AG08395 (cell line): Measurements from ENCODE around the gene MMD.
"Not testable (repeated sequence)": the region's sequence is repeated elsewhere in the genome, so short reads cannot be mapped to it uniquely, and the experiment has no call there.

ENCODE experiments used
- DNase-seq: peaks from one replicate; pipeline ENCODE4 v3.0.0; 2012; ENCODE audit warnings: mixed read lengths, low spot score

The MMD gene, protein sequence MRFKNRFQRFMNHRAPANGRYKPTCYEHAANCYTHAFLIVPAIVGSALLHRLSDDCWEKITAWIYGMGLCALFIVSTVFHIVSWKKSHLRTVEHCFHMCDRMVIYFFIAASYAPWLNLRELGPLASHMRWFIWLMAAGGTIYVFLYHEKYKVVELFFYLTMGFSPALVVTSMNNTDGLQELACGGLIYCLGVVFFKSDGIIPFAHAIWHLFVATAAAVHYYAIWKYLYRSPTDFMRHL

DNA sequence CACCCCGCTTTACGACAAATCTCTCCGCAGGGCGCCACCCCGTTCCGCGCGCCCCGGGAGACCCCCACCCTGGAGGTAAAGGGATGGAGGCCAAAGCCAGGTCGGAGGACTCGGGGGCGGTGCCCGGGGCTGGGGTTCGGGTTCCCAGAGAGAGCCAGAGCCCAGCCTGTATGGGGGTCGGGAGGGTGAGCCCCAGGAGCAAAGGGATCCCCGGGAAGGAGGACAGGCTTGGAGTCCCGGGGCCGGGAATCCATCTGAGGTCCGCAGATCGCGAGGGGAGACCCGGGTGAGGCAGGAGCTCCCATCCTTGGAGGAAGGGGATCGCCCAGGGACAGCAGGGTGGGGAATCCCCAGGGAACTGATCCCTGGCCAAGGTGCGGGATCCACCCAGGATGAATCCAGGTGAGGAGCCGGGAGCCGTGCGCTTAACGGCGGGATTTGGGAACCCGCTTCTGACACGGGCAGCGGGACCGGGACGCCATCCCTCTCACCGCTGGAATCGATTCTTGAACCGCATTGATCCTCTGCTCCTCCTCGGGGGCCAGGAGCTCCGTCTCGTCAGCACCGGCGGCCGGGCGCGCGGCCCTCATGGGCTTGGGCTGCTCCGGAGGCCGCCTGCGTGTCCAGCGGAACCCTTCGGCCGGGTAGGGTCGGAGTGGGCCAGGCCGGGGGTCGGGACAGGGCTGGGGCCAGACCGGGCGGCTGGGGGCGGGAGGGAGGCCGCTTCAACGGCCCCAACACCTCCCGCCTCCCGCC is at the start of gene MMD:
MMD (minus strand) TSS at position 657 of the 756 bp plus-strand sequence; CDS start at position 517, 140 bp downstream.
- DNase-seq: peak; percentile 10

DNA sequence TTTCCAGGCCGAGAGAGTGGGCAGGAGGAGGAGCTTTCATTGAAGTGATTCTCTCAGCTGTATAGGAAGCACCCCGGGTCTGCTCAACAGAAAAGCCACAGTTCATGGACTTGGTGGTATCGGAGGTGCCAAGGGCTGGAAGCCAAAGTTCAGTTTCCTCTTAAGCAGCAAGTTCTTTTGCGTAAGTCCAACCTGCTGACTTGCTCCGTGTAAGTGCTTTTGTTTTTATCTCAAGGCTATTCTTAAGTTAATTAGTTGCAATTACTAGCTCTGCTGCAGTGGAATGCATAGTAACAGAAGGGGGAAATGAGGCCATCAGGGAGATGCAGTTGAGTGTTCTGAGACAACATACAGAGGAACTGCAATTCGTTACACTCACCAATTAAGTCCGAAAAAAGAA is 45.0 kb upstream of the MMD start:
- no peak for DNase-seq

DNA sequence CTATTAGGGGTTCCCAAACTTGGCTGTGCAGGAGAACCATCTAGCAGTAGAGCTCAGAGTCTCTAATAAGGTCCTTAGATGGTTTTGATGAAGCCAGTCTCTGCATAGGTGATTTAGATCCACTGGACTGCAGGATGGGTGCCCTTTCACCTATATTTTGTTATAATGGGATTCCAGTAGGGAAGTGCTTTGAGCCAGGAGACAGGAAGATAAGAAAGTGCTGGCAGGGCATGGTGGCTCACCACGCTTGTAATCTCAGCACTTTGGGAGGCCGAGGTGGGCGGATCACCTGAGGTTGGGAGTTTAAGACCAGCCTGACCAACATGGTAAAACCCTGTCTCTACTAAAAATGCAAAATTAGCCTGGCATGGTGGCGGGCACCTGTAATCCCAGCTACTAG is 44.1 kb upstream of the MMD start:
- DNase-seq: not testable (repeated sequence)

DNA sequence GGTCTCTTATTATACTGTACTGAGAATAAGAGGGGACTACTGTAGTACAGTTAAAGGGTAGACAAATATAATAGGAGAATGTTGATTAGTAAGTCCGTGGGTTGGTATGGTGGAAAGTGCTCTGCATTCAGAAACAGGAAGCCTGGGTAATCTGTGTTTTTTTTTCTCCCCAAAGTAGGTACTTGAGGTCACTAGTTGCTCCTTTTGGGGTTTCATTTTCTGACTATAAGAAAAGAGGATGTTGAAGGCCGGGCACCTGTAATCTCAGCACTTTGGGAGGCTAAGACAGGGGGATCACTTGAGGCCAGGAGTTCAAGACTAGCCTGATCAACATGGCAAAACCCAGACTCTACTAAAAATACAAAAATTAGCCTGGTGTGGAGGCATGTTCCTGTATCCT is 42.0 kb upstream of the MMD start:
- DNase-seq: no peak

DNA sequence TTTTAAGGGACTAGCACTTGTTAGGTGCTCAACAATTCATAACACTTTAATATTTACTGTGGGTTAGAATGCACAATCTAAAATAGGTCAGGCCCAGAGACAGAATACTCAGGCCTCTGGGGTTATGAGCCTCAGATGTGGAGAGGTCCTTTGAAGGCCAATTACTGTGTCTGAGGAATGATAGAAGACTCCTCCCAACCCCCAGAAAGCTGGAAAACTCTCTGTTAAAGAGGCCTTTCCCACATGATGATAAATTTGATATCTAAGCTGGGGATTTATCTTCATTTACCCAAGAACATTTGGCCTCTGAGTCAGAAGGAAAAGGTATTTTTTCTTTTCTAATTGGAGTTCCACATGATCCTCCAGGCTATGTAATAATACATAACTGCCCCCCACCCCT is 41.1 kb upstream of the MMD start:
- no peak for DNase-seq

DNA sequence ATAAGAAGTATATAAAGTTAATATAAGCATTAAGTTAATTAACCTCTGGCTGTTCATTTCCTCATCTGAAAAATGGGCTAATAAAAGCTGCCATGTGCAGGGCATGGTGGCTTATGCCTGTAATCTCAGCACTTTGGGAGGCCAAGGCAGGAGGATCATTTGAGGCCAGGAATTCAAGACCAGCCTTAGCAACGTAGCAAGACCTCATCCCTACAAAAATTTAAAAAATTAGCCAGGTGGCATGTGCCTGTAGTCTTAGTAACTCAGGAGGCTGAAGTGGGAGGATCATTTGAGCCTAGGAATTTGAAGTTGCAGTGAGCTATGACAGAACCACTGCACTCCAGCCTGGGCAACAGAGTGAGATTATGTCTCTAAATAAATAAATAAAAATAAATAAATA is 40.6 kb upstream of the MMD start:
- no peak for DNase-seq

DNA sequence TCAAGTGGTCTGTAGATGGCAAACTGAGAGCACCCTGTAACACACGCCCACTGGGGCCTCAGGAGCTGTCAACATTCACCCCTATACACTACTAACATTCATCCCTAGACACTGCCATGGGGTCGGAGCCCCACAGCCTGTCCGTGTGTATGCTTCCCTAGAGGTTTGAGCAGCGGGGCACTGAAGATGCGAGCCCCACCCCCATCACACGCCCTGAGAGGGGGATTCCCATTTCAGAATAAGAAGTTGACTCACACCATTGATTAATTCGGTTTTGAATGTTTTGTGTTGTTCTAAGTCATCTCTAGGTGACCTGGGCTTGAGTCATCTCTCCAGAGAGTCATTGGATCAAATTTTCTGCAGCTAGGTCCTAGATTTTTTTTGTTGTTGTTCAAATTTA is 37.3 kb upstream of the MMD start:
- peak; percentile 54 for DNase-seq

DNA sequence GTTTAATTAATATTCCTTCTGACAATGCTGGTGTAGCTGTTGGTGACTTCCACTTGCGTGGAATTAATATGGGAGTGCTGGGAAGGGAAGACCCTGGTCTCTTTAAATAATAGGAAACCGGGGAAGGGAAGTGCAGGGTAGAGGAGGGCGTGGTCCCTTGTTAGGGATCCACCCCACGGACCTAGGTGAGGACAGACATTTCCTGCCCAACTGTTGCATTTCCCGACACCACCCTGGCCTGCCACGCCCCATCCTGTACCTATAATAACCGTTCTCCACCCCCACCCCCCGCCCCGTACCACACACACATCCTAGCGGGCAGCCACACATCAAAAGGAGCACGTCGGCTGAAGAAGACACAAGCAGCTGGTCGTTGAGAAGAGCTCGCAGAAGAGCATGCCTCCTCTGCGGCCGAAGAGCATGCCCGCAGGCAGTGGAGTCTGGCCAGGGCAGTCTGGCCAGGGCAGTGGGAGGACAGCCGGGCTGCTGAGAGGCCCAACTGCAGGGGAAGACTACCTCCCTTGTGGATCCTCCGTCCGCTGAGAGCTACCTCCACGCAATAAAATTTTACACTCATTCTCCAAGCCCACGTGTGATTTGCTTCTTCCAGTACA is 36.8 kb upstream of the MMD start:
- no peak for DNase-seq

DNA sequence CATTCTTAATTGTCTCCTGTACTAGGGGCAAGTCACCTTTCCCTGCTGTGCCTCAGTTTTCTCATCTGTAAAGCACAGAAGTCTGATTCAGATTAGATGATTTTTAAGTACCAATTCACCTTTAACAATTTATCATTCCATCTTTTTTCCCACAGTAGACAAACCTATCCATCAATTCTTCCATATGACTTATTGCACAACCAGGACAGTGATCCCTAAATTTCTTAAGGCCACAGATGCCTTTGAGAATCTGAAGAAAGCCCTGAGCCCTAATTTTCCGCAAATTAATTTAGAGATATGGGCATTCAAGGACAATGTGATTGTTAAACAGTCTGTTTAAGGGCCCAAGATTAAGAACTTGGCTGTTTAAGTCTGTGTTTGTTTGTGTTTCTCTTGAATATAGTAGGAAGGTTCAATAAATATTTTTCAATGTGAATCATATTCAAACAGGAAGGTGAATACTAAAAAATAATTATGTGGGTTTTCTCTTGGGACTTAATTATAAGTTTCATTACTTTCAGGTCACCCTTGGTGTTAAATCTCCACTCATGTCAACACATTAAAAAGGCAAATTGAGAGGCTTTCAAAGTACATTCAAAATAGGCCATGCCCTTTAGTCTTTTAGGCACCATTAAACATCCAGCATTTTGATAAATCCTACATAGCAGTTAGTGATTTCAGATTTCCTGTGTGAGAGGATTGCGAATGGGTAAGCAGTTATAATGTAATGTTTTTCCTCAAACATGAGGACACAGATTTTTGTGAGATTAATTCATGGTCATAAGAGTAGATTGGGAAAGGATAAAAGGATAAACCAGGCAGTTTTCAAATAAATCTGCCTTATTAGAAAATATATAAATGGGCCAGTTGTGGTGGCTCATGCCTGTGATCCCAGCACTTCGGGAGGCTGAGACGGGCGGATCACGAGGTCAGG is 34.9 kb upstream of the MMD start:
- DNase-seq: no peak

DNA sequence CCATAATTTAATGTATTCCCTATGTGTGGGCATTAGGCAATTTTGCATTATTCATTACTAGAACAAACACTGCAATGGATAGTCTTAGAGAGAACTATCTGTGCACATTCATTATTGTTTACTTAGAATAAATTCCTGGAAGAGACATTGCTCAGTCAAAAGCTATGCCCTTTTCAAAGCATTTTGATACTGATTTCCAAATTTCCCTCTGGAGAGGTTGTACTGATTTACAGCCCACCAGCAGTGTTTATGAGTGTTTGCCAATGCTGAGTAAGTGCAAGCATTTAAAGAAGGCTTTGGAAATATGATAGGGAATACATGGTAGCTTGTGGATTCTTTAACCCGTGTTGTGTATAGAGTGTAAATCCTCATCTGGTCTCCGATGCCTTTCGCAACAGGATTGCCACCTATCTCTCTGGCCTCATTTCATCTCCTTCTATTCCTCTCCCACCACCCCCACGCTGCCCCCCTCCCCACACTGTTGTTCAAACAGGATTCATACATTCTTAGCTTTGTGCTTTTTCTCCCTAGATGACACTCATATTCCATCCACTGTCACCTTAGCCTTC is 33.4 kb upstream of the MMD start:
- peak; percentile 52 for DNase-seq

DNA sequence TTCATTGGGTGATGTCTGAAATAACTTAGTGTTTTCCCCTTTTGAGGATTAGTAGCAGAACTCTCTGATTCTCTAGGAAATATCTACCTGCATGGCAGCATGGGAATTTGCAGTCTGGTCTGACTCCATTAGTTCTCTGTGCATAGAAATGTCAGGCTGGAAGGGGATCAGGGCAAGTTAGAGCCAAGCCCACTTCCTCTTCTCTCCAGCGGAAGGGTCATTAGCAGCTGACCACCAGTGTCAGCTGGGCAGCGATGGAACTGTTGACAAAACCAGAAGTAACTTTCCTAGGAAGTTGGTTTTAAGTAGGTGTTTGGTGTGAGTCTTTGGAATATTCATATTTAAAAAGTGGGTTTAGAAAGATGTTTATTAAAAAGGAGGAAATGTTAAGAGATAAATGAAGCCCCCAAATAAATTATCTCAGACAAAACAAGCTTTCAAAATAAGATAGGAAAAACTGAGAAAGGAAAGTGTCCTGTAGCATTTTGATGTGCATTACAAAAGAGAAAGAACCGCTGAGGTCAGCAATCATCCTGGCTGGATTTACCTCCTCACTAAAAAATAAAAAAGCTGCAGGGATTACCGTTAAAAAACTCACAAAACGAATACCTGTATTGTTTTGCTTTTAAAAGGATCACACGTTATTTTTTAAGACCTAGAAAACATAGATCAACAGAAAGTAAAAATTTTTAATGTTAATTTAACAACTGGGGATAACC is 32.4 kb upstream of the MMD start:
- no peak for DNase-seq

DNA sequence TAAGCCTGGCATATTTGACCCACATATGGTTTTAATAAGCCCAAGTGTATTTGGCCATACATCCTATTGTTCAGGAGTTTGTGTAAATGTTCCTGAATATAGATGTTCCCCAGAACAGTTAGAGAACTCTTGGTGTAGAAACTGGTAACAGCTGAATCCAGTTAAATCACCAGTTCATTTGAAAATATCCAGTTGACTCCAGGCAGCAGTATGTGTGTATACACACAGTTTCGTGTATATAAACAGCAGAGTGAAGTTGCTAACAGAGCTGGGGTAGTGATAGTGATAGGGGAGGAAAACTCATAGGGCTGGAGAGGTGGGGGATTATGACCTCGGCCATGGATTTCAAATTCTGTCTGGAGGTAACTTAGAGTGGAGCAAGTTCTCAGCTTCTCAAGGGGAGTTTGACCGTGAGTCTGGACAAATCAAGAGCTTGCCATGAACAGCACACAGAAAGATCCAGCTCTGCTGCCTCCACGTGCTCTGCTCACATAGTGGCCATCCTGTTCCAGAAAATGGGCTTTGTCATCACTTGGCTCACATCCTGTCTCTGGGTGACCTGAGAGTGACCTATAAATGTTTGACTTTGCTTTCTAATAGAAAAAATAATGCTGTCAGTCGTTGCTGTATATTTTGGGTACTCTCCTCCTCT is 30.6 kb upstream of the MMD start:
- DNase-seq: peak; percentile 67

DNA sequence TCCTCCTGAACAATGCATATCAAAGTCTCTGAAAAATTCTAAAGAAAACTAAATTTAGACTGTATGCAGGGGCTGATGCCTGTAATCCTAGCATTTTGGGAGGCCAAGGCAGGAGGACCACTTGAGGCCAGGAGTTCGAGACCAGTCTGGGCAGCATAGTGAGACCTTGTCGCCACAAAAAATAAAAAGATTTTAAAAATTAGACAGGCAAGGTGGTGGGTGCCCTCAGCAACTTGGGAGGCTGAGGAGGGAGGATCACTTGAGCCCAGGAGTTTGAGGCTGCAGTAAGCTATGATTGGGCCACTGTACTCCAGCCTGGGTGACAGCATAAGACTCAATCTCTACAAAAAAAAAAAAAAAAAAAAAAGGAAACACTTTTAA is 30.1 kb upstream of the MMD start:
- no peak for DNase-seq

DNA sequence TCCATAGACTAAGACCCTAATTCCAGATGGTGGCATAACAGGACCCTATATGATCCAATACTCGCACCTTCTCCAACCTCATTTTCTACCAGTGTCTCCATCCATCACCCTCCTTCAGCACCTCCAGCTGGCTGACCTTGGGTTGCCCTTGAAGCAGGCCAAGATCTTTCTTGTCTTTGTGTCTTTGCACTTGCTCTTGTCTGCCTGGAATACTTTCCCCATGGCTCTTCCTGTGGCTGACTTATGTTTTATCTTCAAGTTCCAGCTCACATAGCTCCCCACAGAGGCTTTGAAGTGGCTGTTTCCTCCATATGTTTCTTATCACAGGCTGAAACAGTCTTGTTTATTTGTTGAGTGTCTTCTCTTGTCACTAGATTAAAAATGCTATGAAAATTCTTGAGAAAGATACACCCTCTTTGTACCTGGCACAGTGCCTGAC is 29.6 kb upstream of the MMD start:
- peak; percentile 12 for DNase-seq

DNA sequence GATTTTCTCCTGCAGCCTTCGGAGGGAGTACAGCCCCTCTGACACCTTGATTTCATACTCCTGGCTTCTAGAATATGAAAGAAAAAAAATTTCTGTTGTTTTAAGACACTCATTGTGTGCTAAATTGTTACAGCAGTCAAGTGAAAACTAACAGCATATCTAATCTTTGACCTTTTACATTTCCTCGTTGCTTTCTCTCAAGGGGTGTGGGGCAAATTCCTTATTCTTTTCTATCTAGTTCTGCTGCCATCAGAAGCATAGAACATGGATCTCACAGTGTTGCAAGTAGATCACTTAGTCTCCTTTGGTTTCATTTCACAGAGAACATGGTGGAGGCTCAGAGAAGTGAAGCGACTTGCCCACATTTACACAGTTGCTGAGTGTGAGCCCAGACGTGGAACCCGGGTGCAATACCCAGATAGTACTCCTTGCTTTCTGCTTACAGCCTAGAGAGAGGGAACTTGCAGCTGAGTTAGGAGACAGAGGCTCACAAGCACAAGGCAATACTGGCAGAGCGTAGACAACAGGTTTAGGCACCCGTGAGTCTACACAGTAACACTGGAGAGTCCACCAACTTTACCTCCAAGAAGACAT is 28.7 kb upstream of the MMD start:
- DNase-seq: no peak

DNA sequence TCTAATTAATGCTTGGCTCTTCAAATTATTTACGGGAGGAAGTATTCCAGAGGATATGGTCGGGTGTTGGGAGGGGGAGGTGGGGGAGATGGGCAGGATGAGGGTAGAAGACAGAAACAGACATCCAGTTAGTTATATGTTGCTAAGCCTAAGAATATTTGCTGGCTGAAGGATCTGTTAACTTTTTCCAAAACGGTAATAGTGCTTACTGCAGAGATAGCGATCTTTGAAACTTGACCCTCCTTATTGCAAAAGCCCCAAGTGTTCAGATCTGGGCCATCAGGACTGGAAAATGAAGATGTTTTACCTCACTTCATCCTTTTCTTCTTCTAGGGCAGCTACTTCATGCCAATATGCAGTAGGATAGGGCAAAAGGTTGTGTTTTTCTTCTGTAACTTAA is 27.0 kb upstream of the MMD start:
- DNase-seq: no peak

DNA sequence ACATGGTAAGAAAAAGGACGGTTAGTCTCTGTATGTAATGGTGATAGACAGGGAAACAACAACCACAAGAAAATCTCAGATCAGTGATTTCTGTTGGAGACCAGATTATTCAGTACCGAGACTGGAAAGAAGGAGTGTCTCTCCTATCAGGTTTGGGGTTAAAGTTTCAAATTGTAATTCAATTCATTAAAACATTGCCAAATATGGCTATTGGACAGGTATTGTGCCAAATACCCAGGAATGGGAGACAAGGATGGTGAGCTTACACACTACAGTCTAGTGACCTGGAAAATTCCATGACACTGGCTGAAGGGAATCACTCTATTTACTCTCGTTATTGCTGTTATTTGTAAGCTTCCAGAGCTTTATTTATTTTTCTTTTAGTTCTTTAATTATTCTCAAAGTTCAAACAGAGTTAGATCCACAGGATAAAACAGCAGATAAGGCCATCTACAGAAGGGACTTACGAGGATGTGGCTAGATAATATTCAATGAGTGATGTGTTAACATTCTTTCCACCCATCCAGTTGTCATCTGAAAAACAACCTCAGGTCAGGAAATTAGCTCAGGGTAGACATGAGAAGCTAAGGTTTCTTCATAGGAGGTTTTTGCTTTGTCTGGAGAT is 25.1 kb upstream of the MMD start:
- no peak for DNase-seq

DNA sequence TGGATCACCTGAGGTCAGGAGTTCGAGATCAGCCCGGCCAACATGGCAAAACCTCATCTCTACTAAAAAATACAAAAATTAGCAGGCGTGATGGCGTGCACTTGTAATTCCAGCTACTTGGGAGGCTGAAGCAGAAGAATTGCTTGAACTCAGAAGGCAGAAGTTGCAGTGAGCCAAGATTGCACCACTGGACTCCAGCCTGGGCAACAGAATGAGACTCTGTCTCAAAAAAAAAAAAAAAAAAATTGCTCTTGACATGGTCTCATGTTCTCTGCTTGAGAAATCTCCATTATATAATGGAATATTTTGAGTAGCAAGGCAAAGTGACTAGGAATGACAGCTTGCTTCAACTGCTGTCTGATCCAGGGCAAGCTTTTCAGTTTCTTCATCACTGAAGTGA is 24.4 kb upstream of the MMD start:
- DNase-seq: not testable (repeated sequence)

DNA sequence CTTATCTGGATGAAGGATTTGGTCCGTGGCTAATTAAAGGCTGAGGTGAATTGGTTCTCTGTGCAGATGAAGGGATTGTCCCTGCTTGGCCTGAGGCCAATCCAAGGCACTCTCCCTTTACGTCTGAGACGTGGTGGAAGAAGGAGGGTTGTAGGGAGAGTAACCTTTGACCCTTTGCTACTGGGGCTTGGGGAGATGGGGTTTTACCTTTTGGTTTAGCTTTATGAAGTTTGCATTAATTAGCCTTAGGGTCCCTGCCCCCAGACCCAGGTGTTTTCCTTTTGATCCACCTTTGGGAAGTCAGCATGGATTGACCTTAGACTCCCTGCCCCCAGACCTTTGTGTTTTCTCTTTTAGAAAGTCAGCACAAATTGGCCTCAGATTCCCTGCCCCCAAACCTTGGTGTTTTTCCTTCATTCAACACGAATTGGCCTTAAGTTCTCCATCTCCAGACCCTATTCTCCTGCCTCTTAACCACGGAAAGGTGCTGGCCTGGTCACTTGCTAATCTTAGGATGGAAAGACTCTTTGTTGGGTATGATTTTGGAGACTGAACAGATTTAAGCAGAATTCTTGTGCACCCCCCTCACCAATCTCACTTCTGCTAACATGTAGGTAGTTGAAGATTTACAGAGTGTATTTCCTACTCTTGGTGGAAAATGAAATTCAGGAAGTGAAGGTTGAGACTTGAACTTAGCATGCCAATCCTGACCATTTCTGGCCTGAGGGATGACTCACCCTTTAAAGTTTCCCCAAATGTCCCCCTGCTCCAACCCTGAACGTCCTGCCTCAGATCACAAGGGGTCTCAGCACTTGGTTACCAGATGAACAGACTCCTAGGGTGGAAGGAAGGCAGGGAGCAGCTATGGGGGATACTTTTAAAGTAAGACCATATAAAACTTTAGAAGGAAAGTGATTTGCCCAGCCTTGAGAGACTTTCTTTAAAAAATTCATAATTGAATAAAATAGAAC is 23.1 kb upstream of the MMD start:
- no peak for DNase-seq
